Heart left ventricle (tissue), 16 donors: ENCODE data around the gene GRAP. TPM values are rescaled to one million over a fixed set of nuclear protein-coding genes. Genes with fewer than 3 reads are reported as not detected.
"Not testable (repeated sequence)": the region's sequence is repeated elsewhere in the genome, so short reads cannot be mapped to it uniquely, and the experiment has no call there.

Source experiments
- ATAC-seq, 4 donors: fragments of 200-7000 bp; cut with Tn5 transposase; one replicate each; pipeline ENCODE4 v1.9.1; 2020 to 2022; ENCODE audit warnings: moderate library complexity in 4 of 4, mild to moderate bottlenecking in 3 of 4, moderate number of reproducible peaks in 1 of 4
- DNase-seq, 5 donors: peaks; one replicate each; pipeline ENCODE4 v3.0.0-alpha.2; 2020
- H3K27ac ChIP-seq, 12 donors: fragments of 200-600 bp; sonication (generic) in 4 of 12; one replicate each; pipeline versions ENCODE4 v1.5.0 to v1.8.0; 2016 to 2022; ENCODE audit warnings: mild to moderate bottlenecking in 2 of 12
- H3K27me3 ChIP-seq, 9 donors: fragments of 200-600 bp; sonication (generic) in 2 of 9; one replicate each; pipeline versions ENCODE4 v1.5.1 to v1.8.0; 2016 to 2022; ENCODE audit warnings: mild to moderate bottlenecking in 3 of 9
- H3K36me3 ChIP-seq, 9 donors: fragments of 200-600 bp; sonication (generic) in 2 of 9; one replicate each; pipeline versions ENCODE4 v1.5.0 to v1.8.0; 2018 to 2022; ENCODE audit warnings: mild to moderate bottlenecking in 2 of 9
- H3K4me1 ChIP-seq, 12 donors: fragments of 200-600 bp; sonication (generic) in 4 of 12; one replicate each; pipeline versions ENCODE4 v1.5.0 to v1.8.0; 2016 to 2022; ENCODE audit warnings: mild to moderate bottlenecking in 3 of 12
- H3K4me3 ChIP-seq, 12 donors: fragments of 200-600 bp; sonication (generic) in 4 of 12; one replicate each; pipeline versions ENCODE4 v1.5.0 to v1.8.0; 2017 to 2022; ENCODE audit warnings: mild to moderate bottlenecking in 9 of 12, moderate library complexity in 4 of 12
- H3K9me3 ChIP-seq, 12 donors: fragments of 200-600 bp; sonication (generic) in 4 of 12; one replicate each; pipeline versions ENCODE4 v1.5.0 to v1.8.0; 2016 to 2022; ENCODE audit warnings: mild to moderate bottlenecking in 1 of 12
- WGBS, 4 donors: extraction: QIAGEN DNeasy Blood & Tissue Kit in 2 of 4; methylation state at CpG; one replicate each; pipeline versions ENCODE4 v1.1.5 to v1.1.7; 2013 to 2018; 5-methylcytosine and 5-hydroxymethylcytosine counted together
- intact Hi-C, 10 donors: fragments of 100-400 bp; cut with DNase I; formaldehyde crosslinking; loops; one replicate each; pipeline versions ENCODE4 v1.11.1 to v1.14.2; 2022
- polyA plus RNA-seq, 2 donors: library from polyadenylated mRNA; stranded (reverse); fragments of 200-250 nt; gene quantifications; one replicate each; pipeline ENCODE4 v1.2.3, GENCODE V29; 2013
- total RNA-seq, 9 donors: library from RNA; depleted of rRNA in 2 of 9; stranded (reverse); fragments of >200 nt in 2 of 9; fragmentation: NEBNext Ultra II Directional in 3 of 9; extraction: Animal tissue kit (Norgen Biotek cat#: 25700) in 3 of 9; gene quantifications; one replicate each; pipeline versions ENCODE4 v1.1.0 to v1.2.4, GENCODE V29; 2016 to 2023
- TF ChIP-seq, protein P1 (sequence below), 12 donors: fragments of 200-600 bp; sonication (generic) in 4 of 12; IDR thresholded peaks; one replicate each; pipeline versions ENCODE4 v1.5.0 to v1.8.0; 2018 to 2022; ENCODE audit warnings: antibody characterized with exemption in 12 of 12, mild to moderate bottlenecking in 5 of 12
- donor health status: ischemic (EF 13 %, LVEDD 7.1; RV severe dilation, severe dysfunction).
- donor health status: healthy with polysubstance abuse.
- donor health status: DM: no; HTN: yes; CAD: no.
- donor health status: DM: no; HTN: no; CAD: no.
- donor health status: ischemic (EF 25% LVEDD 6.9; RV normal size, moderate dysfunction).
- donor health status: ischemic (EF 25% LVEDD 5.7; RV mildly dilated, moderate dysfunction).
- donor health status: healthy.
- donor health status: DM: yes; HTN: yes; CAD: no.
- donor health status: ischemic (EF 35%, LVEDD 5.7; RV mildly dilated, moderate dysfunction).
- donor health status: nonischemic (EF 11% LVEDD 7.7; RV severe dilation, severe dysfunction).
- donor health status: DM: yes; HTN: yes; CAD: no.
- donor health status: PGD.
- donor health status: ischemic (EF 29% LVEDD 5.4; RV normal size, mild dysfunction).
- donor health status: nonischemic (EF 23%, LVEDD 6.1; RV moderate dilation, normal function).

GRAP gene
- total and polyA plus RNA-seq, 11 donors: 1.1 to 6.3 (median 2.1) TPM

DNA sequence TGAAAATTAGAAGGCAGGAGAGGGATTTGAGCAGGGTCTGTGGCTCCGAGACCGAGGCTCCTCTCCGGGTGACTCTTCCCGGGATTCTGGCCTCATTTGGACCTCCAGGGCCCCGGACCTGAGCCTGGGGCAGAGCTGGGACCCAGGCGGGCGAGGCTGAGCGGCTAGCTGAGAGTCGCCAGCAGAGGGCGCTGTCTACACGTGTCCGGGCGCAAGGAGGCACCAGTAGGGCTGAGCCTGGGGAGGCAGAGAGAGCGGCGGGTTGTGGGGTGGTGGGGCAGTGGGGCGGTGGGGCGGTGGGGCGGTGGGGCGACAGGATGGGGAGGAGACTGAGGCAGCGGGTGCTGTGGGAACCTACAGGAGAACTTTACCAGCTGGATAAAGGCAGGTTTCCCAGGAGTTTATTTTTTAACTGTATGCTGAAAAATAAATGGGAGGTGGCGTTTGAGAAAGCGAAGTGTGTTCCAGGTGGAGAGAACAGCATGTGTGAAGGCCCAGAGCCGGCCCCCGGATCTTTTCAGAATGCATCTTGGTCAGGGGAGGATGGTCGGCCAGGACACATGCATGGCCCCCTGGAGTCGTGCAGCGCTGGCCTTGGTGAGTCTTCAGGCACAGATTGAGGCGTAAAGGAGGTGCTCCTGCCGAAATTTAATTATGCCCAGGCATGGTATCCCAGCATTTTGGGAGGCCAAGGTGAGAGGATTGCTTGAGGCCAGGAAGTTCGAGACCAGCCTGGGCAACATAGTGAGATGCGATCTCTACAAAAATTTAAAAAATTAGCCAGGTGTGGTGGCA, 29.8 kb upstream of the GRAP start:
- H3K4me3 ChIP-seq, H3K9me3 ChIP-seq, H3K36me3 ChIP-seq, H3K27ac ChIP-seq, H3K4me1 ChIP-seq, H3K27me3 ChIP-seq, intact Hi-C loops: not testable (repeated sequence)
- peak; percentile 87 to 95 (median 94) for ATAC-seq
- TF ChIP-seq, protein P1, sequence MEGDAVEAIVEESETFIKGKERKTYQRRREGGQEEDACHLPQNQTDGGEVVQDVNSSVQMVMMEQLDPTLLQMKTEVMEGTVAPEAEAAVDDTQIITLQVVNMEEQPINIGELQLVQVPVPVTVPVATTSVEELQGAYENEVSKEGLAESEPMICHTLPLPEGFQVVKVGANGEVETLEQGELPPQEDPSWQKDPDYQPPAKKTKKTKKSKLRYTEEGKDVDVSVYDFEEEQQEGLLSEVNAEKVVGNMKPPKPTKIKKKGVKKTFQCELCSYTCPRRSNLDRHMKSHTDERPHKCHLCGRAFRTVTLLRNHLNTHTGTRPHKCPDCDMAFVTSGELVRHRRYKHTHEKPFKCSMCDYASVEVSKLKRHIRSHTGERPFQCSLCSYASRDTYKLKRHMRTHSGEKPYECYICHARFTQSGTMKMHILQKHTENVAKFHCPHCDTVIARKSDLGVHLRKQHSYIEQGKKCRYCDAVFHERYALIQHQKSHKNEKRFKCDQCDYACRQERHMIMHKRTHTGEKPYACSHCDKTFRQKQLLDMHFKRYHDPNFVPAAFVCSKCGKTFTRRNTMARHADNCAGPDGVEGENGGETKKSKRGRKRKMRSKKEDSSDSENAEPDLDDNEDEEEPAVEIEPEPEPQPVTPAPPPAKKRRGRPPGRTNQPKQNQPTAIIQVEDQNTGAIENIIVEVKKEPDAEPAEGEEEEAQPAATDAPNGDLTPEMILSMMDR (IDR thresholded peaks at IDR 0.05): peak in 1 of 12 donors; percentile 7
- 55 to 64% (median 59%) methylated on average over 6 to 10 of the region's 31 CpGs for WGBS, 4 donors
- DNase-seq: peak; percentile 13 to 66 (median 32)

DNA sequence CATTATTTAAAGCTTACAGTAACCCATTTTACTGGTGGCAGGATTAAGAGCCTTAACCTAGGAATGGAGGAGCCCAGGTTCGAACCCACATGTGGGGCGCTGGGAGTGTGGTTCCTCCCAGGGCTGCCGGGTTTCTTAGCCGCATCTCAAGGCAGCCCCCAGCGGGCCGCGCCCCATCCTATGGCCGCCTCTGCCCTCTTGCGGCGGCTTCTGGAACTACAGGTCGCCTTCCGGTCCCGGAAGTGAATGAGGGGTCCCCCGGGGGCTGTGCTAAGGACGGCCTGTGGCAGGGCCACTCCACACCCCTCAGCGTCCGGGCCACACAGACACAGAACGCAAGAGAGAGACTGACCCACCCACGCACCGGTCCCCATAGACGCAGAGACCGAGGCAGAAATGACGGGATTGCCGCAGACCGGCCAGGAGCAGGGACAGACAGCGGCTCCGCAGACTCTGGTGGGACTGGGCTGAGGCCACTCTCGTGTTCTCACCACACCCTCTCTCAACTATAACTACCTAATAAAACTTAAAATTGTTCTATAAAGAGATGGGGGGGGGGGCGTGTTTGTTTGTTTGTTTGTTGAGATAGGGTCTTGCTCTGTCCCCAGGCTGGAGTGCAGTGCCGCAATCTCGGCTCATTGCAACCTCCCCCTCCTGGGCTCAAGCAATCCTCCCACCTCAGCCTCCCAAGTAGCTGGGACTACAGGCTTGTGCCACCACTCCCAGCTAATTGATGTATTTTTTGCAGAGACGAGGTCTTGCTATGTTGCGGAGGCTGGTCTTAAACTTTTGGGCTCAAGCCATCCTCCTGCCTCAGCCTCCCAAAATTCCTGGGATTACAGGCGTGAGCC, 23.8 kb upstream of the GRAP start:
- H3K9me3 ChIP-seq, DNase-seq, H3K36me3 ChIP-seq, H3K4me1 ChIP-seq, H3K4me3 ChIP-seq, intact Hi-C loops, H3K27ac ChIP-seq, H3K27me3 ChIP-seq: not testable (repeated sequence)
- WGBS, 4 donors: no CpG with 5 or more reads among the region's 34 CpGs
- ATAC-seq: peak; percentile 89 to 98 (median 98)

DNA sequence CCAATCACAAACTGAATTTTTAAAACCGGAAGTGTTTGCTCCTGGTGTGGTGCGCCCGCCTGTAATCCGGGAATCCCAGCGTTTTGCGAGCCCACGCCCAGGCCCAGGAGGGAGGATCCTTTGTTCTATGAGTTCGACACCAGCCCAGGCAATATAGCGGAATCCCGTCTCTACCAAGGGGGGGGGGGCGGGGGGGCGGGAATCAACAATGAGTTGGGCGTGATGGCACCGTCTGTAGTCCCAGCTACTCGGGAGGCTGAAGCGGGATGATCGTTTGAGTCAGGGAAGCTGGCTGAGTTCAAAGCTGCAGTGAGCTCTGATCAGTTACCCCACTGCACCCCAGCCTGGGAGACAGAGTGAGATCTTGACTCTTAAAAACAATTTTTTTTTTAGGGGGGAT, 17.6 kb upstream of the GRAP start:
- peak in 2 of 5 donors; percentile 7 to 39 for DNase-seq
- H3K9me3 ChIP-seq, intact Hi-C loops, H3K4me1 ChIP-seq, H3K27me3 ChIP-seq, H3K36me3 ChIP-seq, ATAC-seq: not testable (repeated sequence)
- H3K4me3 ChIP-seq: peak overlapping the region in 4 of 12 donors; percentile 12 to 37 (median 30)
- H3K27ac ChIP-seq: peak overlapping the region in 1 of 12 donors; percentile 47
- WGBS, 4 donors: 0 to 1% (median 0%) methylated on average over 8 to 10 of the region's 17 CpGs; no CpG with 5 or more reads in 1 of the 4 donors

DNA sequence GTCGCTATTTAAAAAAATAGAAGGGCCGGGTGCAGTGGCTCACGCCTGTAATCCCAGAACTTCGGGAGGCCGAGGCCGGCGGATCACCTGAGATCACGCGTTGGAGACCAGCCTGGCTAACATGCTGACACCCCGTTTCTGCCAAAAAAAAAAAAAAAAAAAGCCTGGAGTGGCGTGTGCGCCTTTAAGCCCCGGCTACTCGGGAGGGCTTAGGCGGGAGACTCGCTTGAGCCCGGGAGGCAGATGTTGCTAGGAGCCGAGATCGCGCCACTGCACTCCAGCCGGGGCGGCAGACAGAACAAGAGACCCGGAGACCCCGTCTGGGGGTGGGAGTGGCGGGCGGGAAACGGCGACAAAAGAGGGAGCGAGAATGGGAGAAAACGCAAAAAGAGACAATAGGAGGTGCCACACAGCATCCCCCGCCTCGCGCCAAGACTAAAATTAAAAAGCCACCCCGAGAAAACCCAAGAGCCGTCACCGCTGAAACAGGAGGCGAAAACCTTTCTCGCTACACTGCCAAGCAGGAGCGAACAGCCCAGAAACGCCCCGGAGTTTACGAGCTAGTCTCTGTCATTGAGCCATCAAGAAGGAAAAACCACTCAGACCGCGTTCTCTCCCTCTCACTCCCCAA, 16.7 kb upstream of the GRAP start:
- intact Hi-C loops: not testable (repeated sequence)

DNA sequence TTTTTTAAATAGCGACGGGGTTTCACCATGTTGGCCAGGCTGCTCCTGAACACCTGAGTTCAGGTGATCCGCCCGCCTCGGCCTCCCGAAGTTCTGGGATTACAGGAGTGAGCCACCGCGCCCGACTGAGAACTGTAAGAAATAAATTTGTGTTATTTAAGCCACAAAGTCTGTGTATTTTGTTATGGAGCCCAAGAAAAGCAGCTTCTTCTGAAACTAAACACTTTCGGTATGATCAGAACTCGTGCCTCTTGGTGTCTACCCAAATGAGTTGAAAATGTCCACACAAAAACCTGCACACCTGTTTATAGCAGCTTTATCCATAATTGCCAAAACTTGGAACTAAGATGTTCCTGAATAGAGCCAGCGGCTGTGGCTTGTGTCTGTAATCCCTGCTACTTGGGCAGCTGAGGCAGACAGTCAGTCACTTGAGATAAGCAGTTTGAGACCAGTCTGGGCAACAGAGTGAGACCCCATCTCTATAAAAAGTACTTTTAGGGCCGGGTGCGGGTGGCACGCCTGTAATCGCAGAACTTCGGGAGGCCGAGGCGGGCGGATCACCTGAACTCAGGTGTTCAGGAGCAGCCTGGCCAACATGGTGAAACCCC, 16.1 kb upstream of the GRAP start:
- not testable (repeated sequence) for H3K27ac ChIP-seq

More for the DNA sequence above, 16.7 kb upstream of the GRAP start:
- peak overlapping the region in 9 of 12 donors; percentile 43 to 81 (median 66) for H3K27ac ChIP-seq
- peak in 3 of 4 donors; percentile 14 to 56 (median 48) for ATAC-seq
- H3K9me3 ChIP-seq, H3K4me1 ChIP-seq, H3K36me3 ChIP-seq, H3K27me3 ChIP-seq: not testable (repeated sequence)
- DNase-seq: peak; percentile 23 to 92 (median 73)
- WGBS, 4 donors: 0 to 1% (median 0%) methylated on average over 5 to 25 of the region's 44 CpGs; no CpG with 5 or more reads in 1 of the 4 donors
- H3K4me3 ChIP-seq: peak overlapping the region in 7 of 12 donors; percentile 22 to 49 (median 35)

DNA sequence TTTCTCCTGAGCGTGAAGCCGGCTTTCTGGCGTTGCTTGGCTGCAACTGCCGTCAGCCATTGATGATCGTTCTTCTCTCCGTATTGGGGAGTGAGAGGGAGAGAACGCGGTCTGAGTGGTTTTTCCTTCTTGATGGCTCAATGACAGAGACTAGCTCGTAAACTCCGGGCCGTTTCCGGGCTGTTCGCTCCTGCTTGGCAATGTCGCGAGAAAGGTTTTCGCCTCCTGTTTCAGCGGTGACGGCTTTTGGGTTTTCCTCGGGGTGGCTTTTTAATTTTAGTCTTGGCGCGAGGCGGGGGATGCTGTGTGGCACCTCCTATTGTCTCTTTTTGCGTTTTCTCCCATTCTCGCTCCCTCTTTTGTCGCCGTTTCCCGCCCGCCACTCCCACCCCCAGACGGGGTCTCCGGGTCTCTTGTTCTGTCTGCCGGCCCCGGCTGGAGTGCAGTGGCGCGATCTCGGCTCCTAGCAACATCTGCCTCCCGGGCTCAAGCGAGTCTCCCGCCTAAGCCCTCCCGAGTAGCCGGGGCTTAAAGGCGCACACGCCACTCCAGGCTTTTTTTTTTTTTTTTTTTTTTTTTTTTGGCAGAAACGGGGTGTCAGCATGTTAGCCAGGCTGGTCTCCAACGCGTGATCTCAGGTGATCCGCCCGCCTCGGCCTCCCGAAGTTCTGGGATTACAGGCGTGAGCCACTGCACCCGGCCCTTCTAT, 15.4 kb upstream of the GRAP start:
- ATAC-seq: peak in 2 of 4 donors; percentile 31 to 65
- H3K4me1 ChIP-seq, H3K9me3 ChIP-seq, intact Hi-C loops, H3K36me3 ChIP-seq, H3K27me3 ChIP-seq: not testable (repeated sequence)
- WGBS, 4 donors: 0 to 1% (median 1%) methylated on average over 16 to 27 of the region's 51 CpGs
- peak; percentile 20 to 82 (median 50) for DNase-seq
- peak overlapping the region in 7 of 12 donors; percentile 38 to 75 (median 68) for H3K27ac ChIP-seq
- peak overlapping the region in 4 of 12 donors; percentile 14 to 41 (median 33) for H3K4me3 ChIP-seq

More for the DNA sequence above, 16.1 kb upstream of the GRAP start:
- H3K9me3 ChIP-seq, DNase-seq, H3K4me1 ChIP-seq, H3K36me3 ChIP-seq, H3K27me3 ChIP-seq, H3K4me3 ChIP-seq, intact Hi-C loops: not testable (repeated sequence)
- no CpG with 5 or more reads among the region's 20 CpGs for WGBS, 4 donors
- peak; percentile 81 to 96 (median 90) for ATAC-seq

DNA sequence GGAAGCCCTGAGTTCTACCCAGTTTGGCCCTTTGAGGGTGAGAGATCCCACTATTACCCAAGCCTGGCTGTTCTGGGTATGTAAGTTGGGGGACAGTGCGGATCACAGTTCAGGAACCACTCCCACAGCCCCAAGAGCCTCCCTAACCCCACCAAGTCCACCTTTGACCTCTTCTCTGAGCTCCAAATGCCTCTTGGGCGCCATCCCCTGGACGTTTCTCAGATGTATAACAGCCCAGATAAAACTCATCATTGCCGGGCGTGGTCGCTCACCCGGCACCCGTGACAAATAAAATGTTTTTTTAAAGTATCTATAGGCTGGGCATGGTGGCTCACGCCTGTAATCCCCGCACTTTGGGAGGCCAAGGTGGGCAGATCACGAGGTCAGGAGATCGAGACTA, 8.7 kb upstream of the GRAP start:
- H3K27ac ChIP-seq, H3K9me3 ChIP-seq, intact Hi-C loops, H3K36me3 ChIP-seq, H3K27me3 ChIP-seq, H3K4me3 ChIP-seq, H3K4me1 ChIP-seq, DNase-seq: not testable (repeated sequence)
- ATAC-seq: peak; percentile 65 to 78 (median 75)
- WGBS, 4 donors: no CpG with 5 or more reads among the region's 12 CpGs

DNA sequence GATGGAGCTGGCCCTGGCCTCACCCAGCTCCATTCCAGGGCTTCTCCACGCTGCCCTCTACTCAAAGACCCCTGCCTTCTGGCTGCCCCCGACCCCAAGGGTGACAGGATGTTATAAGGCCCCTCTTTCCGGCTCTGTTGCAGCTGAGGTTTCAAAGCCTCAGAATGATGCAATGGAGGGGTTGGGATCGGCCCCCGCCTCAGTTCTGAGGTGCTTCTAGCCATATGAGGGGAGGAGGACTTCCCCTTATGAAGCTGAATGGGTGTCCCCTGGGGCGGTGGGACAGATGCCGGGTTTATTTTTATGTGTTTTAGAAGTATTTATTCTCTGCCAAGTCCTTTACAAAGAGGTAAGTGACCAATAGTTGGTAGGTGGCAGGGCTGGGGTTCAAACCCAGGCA, 2.1 kb upstream of the GRAP start:
- H3K27me3 ChIP-seq, H3K4me3 ChIP-seq, ATAC-seq, H3K9me3 ChIP-seq, H3K27ac ChIP-seq, intact Hi-C loops, H3K4me1 ChIP-seq, H3K36me3 ChIP-seq: not testable (repeated sequence)
- DNase-seq: peak in 1 of 5 donors; percentile 1
- WGBS, 4 donors: 71 to 81% methylated on average over 4 of the region's 7 CpGs; no CpG with 5 or more reads in 2 of the 4 donors
